HepG2 (cell line): ENCODE results near the gene ECE2. TPM values are rescaled to one million over a fixed set of nuclear protein-coding genes. Genes with fewer than 3 reads are reported as not detected.

Experiments
- ATAC-seq: fragments of 200-7000 bp; cut with Tn5 transposase; 3 replicates; pipeline ENCODE4 v1.9.1; 2020; ENCODE audit warnings: mild to moderate bottlenecking, moderate library complexity
- BruUV-seq: library from RNA; stranded (reverse); fragments of 400-500 nt; replicated peaks from 2 replicates; lab custom pipeline; 2021; lab: Mats Ljungman, UMichigan
- CTCF ChIA-PET: fragments of 300-600 bp; formaldehyde crosslinking; extraction: SDS; loops from one replicate; lab custom pipeline; 2021; ENCODE audit warnings: low total read pairs, inconsistent platforms, low intra/inter-chr PET ratio; lab: Yijun Ruan, JAX
- POLR2A ChIA-PET: fragments of 350-600 bp; sonication (Branson Sonifier 250); formaldehyde crosslinking; loops from one replicate; lab custom pipeline; 2020; ENCODE audit warnings: antibody characterized with exemption, inconsistent platforms; lab: Yijun Ruan, JAX
- DNase-seq: peaks from one replicate; pipeline ENCODE4 v3.0.0-alpha.2; 2015; ENCODE audit warnings: low spot score
- FAIRE-seq: peaks from 3 replicates; lab custom pipeline; 2011; peaks lifted over from hg19 to GRCh38; lab: Jason Lieb, UNC
- H2AFZ ChIP-seq: one replicate; pipeline ENCODE4 v1.6.1; 2011; ENCODE audit warnings: low read length, inconsistent platforms
- H3K27ac ChIP-seq: fragments of 300-600 bp; 3 replicates; pipeline ENCODE4 v1.8.0; 2011; ENCODE audit warnings: mixed run types, mild to moderate bottlenecking, mixed read lengths, low read length, inconsistent platforms; ENCODE audit not compliant: insufficient read depth; ENCODE audit errors: extremely low read length
- H3K27me3 ChIP-seq, 2 experiments: fragments of 200-600 bp in 1 of 2; 2 replicates in 1 of 2; 3 replicates in 1 of 2; pipeline versions ENCODE4 v1.6.0 to v1.8.0; 2011; ENCODE audit warnings: low read length in 2 of 2, mild to moderate bottlenecking in 2 of 2, moderate library complexity in 2 of 2, inconsistent platforms in 1 of 2; ENCODE audit not compliant: insufficient read depth in 2 of 2, control insufficient read depth in 1 of 2
- H3K36me3 ChIP-seq, 2 experiments: fragments of 200-600 bp in 1 of 2; replicated peaks in 1 of 2; 2 replicates in 1 of 2; 3 replicates in 1 of 2; pipeline versions ENCODE4 v1.5.1 to v1.8.0; 2011; ENCODE audit warnings: low read length in 2 of 2, inconsistent platforms in 1 of 2; ENCODE audit not compliant: insufficient read depth in 2 of 2, control insufficient read depth in 1 of 2
- H3K4me1 ChIP-seq: 2 replicates; pipeline ENCODE4 v1.5.1; 2012; ENCODE audit warnings: low read length, inconsistent platforms; ENCODE audit not compliant: insufficient read depth
- H3K4me2 ChIP-seq: 2 replicates; pipeline ENCODE4 v1.6.0; 2011; ENCODE audit warnings: low read depth, low read length, inconsistent platforms
- H3K4me3 ChIP-seq, 3 experiments: fragments of 200-600 bp in 1 of 3; sonication (generic), shearing (Covaris generic) in 1 of 3; replicated peaks in 1 of 3; 2 replicates each; pipeline ENCODE4 v1.5.1; 2011 to 2016; ENCODE audit warnings: low read length in 3 of 3, inconsistent platforms in 2 of 3, low read depth in 2 of 3, mild to moderate bottlenecking in 2 of 3, control low read depth in 1 of 3, mixed read lengths in 1 of 3; ENCODE audit not compliant: insufficient read depth in 1 of 3
- H3K79me2 ChIP-seq: one replicate; pipeline ENCODE4 v1.6.1; 2011; ENCODE audit warnings: low read length, inconsistent platforms; ENCODE audit not compliant: insufficient read depth
- H3K9ac ChIP-seq: 2 replicates; pipeline ENCODE4 v1.6.0; 2011; ENCODE audit warnings: mild to moderate bottlenecking, low read depth, low read length, inconsistent platforms; ENCODE audit not compliant: insufficient read depth
- H3K9me3 ChIP-seq: 2 replicates; pipeline ENCODE4 v1.5.1; 2012; ENCODE audit warnings: mild to moderate bottlenecking, low read length
- H4K20me1 ChIP-seq: 2 replicates; pipeline ENCODE4 v1.6.0; 2011; ENCODE audit warnings: inconsistent platforms, mild to moderate bottlenecking, low read length, moderate library complexity; ENCODE audit not compliant: insufficient read depth
- HNRNPL ChIP-seq: fragments of 200-400 bp; formaldehyde crosslinking; IDR thresholded peaks from 2 replicates; pipeline ENCODE4 v1.6.1; 2017; ENCODE audit warnings: mild to moderate bottlenecking, low read depth, low read length
- HOXD1 ChIP-seq: sonication (generic); formaldehyde crosslinking; IDR thresholded peaks from 2 replicates; pipeline ENCODE4 v1.5.0; 2020; ENCODE audit warnings: missing genetic modification reagents
- KMT2A ChIP-seq: sonication (generic); formaldehyde crosslinking; IDR thresholded peaks from 2 replicates; pipeline ENCODE4 v1.4.0; 2020; ENCODE audit warnings: missing genetic modification reagents
- MAF1 ChIP-seq: sonication (generic); formaldehyde crosslinking; IDR thresholded peaks from 2 replicates; pipeline ENCODE4 v1.5.0; 2020; ENCODE audit warnings: missing genetic modification reagents, borderline replicate concordance
- MEF2D ChIP-seq: sonication (generic); formaldehyde crosslinking; IDR thresholded peaks from 2 replicates; pipeline ENCODE4 v1.5.1; 2020; ENCODE audit warnings: mild to moderate bottlenecking, missing genetic modification reagents
- SMAD3 ChIP-seq: sonication (generic); formaldehyde crosslinking; IDR thresholded peaks from 2 replicates; pipeline ENCODE4 v1.4.0; 2020; ENCODE audit warnings: missing genetic modification reagents
- SMYD3 ChIP-seq: sonication (generic); formaldehyde crosslinking; IDR thresholded peaks from 2 replicates; pipeline ENCODE4 v1.8.1; 2023; ENCODE audit warnings: mild to moderate bottlenecking, missing genetic modification reagents
- SRSF4 ChIP-seq: fragments of 200-400 bp; formaldehyde crosslinking; IDR thresholded peaks from one replicate; pipeline ENCODE4 v1.6.1; 2018; ENCODE audit warnings: mild to moderate bottlenecking, low read depth, low read length, moderate library complexity; ENCODE audit not compliant: poor library complexity, severe bottlenecking
- THRA ChIP-seq: sonication (generic); formaldehyde crosslinking; IDR thresholded peaks from 2 replicates; pipeline ENCODE4 v1.4.0; 2020; ENCODE audit warnings: missing genetic modification reagents, borderline replicate concordance
- ZBTB3 ChIP-seq: sonication (generic); formaldehyde crosslinking; IDR thresholded peaks from 2 replicates; pipeline ENCODE4 v1.4.0; 2020; ENCODE audit warnings: low read depth, mild to moderate bottlenecking, moderate library complexity, missing genetic modification reagents, borderline replicate concordance
- ZC3H4 ChIP-seq: sonication (generic); formaldehyde crosslinking; IDR thresholded peaks from 2 replicates; pipeline ENCODE4 v1.4.0; 2020; ENCODE audit warnings: missing genetic modification reagents, borderline replicate concordance
- ZNF460 ChIP-seq: sonication (generic); formaldehyde crosslinking; IDR thresholded peaks from 2 replicates; pipeline ENCODE4 v1.5.1; 2020; ENCODE audit warnings: missing genetic modification reagents, mild to moderate bottlenecking, borderline replicate concordance
- ZNF616 ChIP-seq: sonication (generic); formaldehyde crosslinking; IDR thresholded peaks from 2 replicates; pipeline ENCODE4 v1.5.0; 2020; ENCODE audit warnings: low read depth, mild to moderate bottlenecking, missing genetic modification reagents
- ZNF704 ChIP-seq: sonication (generic); formaldehyde crosslinking; IDR thresholded peaks from 2 replicates; pipeline ENCODE4 v1.8.1; 2023; ENCODE audit warnings: mild to moderate bottlenecking, inconsistent platforms, moderate library complexity, missing genetic modification reagents, borderline replicate concordance
- ZNF772 ChIP-seq: sonication (generic); formaldehyde crosslinking; IDR thresholded peaks from 2 replicates; pipeline ENCODE4 v1.5.0; 2020; ENCODE audit warnings: mild to moderate bottlenecking, missing genetic modification reagents
- WGBS: methylation state at CpG from one replicate; pipeline ENCODE4 v1.1.6; 2017; ENCODE audit warnings: low lambda C conversion rate; 5-methylcytosine and 5-hydroxymethylcytosine counted together
- in situ Hi-C: cut with HindIII; loops from 2 replicates; pipeline ENCODE4 v1.10.0; 2017; ENCODE audit warnings: low pct_unique_long_range_greater_than_20kb; ENCODE audit not compliant: extremely low pct_ligation_motif_present
- intact Hi-C: fragments of 100-400 bp; cut with micrococcal nuclease; formaldehyde crosslinking; loops from one replicate; pipeline ENCODE4 v1.10.0; 2022; ENCODE audit not compliant: unreplicated experiment
- polyA plus RNA-seq, 8 experiments: library from polyadenylated mRNA; depleted of rRNA in 3 of 8; stranded (reverse) in 7 of 8; unstranded in 1 of 8; fragments of >200 nt; fragmentation: Illumina TruSeq in 4 of 8; extraction: Trizol in 4 of 8; gene quantifications; 2 replicates each; pipeline versions ENCODE4 v1.2.1 to v1.2.3, GENCODE V29; 2011 to 2016; ENCODE audit warnings: low read depth in 4 of 8, missing spikeins in 1 of 8, mixed read lengths in 1 of 8; ENCODE audit not compliant: insufficient read depth in 1 of 8
- total RNA-seq, 5 experiments: library from RNA; depleted of rRNA; stranded (reverse); fragments of >200 nt; fragmentation: Illumina TruSeq; extraction: Trizol; gene quantifications; 2 replicates each; pipeline ENCODE4 v1.2.3, GENCODE V29; 2016; ENCODE audit warnings: low read depth in 1 of 5

ECE2 gene
- total and polyA plus RNA-seq, 2 of the 13 experiments (the other 11 are each of a cell fraction or from before 2014, with no cell fraction given), result not detected

- 86% methylated on average over 7 of the region's 7 CpGs for WGBS
- no peak overlapping the region for H3K27ac ChIP-seq
- peaks cover 19% of the 10 kb centered on the region; the same call in 1 of the 2 replicates for H4K20me1 ChIP-seq
- ATAC-seq (no peak), DNase-seq (no peak), FAIRE-seq (no peak)
- no peak overlapping the region for H3K4me3 ChIP-seq
- peaks cover 18% of the 10 kb centered on the region for H3K4me1 ChIP-seq
- BruUV-seq, result no TSS peak
- in situ Hi-C loops, result no loop called here
- no peaks in the 10 kb centered on the region; a peak in 1 of 5 replicates for H3K27me3 ChIP-seq
- TF ChIP-seq ZNF704 (CRISPR knock-in tag) (no peak), ZNF616 (CRISPR knock-in tag) (no peak), HOXD1 (no peak), ZNF460 (CRISPR knock-in tag) (no peak), THRA (CRISPR knock-in tag) (no peak), ZC3H4 (CRISPR knock-in tag) (no peak), MEF2D (no peak), ZBTB3 (CRISPR knock-in tag) (no peak), SRSF4 (no peak), MAF1 (no peak), HNRNPL (no peak), KMT2A (no peak), SMYD3 (CRISPR knock-in tag) (no peak), ZNF772 (no peak), SMAD3 (CRISPR knock-in tag) (no peak)
- ChIA-PET CTCF (no interaction called here), POLR2A (interaction anchor here (1.4 to 1.9 kb wide), 2 partner anchors 8 to 24 kb away, joined by 6 to 10 read pairs; partner anchors contain the start of genes CLCN2 and POLR2H)
- no peaks in the 10 kb centered on the region for H3K9me3 ChIP-seq
- no peak overlapping the region for H3K4me2 ChIP-seq
- peaks cover 14% of the 10 kb centered on the region for H3K79me2 ChIP-seq
- no peak overlapping the region for H2AFZ ChIP-seq
- no peak overlapping the region for H3K9ac ChIP-seq
- H3K36me3 ChIP-seq, result peaks cover 17 to 32% of the 10 kb centered on the region in 2 experiments
- intact Hi-C loops, result no loop called here
These were observed 62.2 kb downstream of the ECE2 start for GRCh38 chr3:184337981-184338380.
